Measurements from ENCODE around the gene INTS12.

DNA sequence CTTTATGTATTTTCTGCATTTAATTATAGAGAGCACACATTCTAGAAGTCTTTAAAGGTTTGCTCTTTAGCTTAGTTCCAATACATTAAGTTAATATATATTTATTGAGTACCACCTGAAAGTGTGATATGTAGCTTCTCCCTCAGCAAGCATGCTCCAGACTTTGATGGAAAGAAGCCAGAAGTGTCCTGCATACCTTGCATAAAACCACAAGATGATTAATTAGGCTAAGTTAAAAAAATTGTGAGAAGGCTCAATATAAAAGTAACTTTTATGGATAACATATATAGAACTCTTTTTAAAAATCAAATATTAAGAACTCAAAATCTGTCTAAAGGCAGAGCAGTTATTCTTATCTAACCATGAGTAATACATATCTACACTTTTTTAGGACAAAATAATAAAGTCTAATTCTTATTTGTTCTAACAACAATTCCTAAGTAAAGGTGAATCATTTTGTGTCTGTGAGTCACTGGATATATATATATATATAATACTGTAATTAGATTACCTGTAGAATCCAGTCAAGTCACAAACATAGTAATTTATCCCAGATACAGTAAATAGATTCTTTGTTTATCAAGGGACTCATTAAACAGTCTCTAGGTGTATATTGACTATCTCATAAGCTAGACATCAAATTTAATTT, 51.2 kb downstream of the INTS12 start:
- TF ChIP-seq, protein P1, sequence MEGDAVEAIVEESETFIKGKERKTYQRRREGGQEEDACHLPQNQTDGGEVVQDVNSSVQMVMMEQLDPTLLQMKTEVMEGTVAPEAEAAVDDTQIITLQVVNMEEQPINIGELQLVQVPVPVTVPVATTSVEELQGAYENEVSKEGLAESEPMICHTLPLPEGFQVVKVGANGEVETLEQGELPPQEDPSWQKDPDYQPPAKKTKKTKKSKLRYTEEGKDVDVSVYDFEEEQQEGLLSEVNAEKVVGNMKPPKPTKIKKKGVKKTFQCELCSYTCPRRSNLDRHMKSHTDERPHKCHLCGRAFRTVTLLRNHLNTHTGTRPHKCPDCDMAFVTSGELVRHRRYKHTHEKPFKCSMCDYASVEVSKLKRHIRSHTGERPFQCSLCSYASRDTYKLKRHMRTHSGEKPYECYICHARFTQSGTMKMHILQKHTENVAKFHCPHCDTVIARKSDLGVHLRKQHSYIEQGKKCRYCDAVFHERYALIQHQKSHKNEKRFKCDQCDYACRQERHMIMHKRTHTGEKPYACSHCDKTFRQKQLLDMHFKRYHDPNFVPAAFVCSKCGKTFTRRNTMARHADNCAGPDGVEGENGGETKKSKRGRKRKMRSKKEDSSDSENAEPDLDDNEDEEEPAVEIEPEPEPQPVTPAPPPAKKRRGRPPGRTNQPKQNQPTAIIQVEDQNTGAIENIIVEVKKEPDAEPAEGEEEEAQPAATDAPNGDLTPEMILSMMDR (IDR thresholded peaks at IDR 0.05) = no peak
- TF ChIP-seq EP300 (IDR thresholded peaks at IDR 0.05) (no peak), POLR2AphosphoS5 (IDR thresholded peaks at IDR 0.05) (no peak)
